Keratinocyte (primary cell): ENCODE data around the gene SPTBN5.

Source experiments
- EZH2 ChIP-seq: IDR thresholded peaks from one replicate; pipeline ENCODE4 v1.6.1; 2012; ENCODE audit warnings: inconsistent platforms, mild to moderate bottlenecking, low read length, moderate library complexity
- TF ChIP-seq, protein P1 (sequence below), 3 experiments: IDR thresholded peaks in 1 of 3; conservative IDR thresholded peaks in 1 of 3; optimal IDR thresholded peaks in 1 of 3; 2 replicates in 2 of 3; 3 replicates in 1 of 3; pipeline versions ENCODE3 to v1.5.1; 2011; ENCODE audit warnings: low read length in 3 of 3, mild to moderate bottlenecking in 3 of 3, moderate library complexity in 2 of 3, control low read depth in 1 of 3, inconsistent platforms in 1 of 3; ENCODE audit not compliant: insufficient read depth in 2 of 3; ENCODE audit errors: extremely low read depth in 1 of 3

GRCh38 chr15:41843571-41843970 lies 50.3 kb downstream of the SPTBN5 start:
- TF ChIP-seq, protein P1, sequence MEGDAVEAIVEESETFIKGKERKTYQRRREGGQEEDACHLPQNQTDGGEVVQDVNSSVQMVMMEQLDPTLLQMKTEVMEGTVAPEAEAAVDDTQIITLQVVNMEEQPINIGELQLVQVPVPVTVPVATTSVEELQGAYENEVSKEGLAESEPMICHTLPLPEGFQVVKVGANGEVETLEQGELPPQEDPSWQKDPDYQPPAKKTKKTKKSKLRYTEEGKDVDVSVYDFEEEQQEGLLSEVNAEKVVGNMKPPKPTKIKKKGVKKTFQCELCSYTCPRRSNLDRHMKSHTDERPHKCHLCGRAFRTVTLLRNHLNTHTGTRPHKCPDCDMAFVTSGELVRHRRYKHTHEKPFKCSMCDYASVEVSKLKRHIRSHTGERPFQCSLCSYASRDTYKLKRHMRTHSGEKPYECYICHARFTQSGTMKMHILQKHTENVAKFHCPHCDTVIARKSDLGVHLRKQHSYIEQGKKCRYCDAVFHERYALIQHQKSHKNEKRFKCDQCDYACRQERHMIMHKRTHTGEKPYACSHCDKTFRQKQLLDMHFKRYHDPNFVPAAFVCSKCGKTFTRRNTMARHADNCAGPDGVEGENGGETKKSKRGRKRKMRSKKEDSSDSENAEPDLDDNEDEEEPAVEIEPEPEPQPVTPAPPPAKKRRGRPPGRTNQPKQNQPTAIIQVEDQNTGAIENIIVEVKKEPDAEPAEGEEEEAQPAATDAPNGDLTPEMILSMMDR (optimal IDR thresholded peaks at IDR 0.05 in 1 of 3, IDR thresholded peaks at IDR 0.05 in 1 of 3, conservative IDR thresholded peaks at IDR 0.05 in 1 of 3; ENCODE audit: extremely low read depth in 1 of 3, insufficient read depth in 2 of 3, low read length in 3 of 3) = no peak
- no peak for TF ChIP-seq EZH2
